ENCODE data around the gene SV2B.

Gene SV2B

DNA sequence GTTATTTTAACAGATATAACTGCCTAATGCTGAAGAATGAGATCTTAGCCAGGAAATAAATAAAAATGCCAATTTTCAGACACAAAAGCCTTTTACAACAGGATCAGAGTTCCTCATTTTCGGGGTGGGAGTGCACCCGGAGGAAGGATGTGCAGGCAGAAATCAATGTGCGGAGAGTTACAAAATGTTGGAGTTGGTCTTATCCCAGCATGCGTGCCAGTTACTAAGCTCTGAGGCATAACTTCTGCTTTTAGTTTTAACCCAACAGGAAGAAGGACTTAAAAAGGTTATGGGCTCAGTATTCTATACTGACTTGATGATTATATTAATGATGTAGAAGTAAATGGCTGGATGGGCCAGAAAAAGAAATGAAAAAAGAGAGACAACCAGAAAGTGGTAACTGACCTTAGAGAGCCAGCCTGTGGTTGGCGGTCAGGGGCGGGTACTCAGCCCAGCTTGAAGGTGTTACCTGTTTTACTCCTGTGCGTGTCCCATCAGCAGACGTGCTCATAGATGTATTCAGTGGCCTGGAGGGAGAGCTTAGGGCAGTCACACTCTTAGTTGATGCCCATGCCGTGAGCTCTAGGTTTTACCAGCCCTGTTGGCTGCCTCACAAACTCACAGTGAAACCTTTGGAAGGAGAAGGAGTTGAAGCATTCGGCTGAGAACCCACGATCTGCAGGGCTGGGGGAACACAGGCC lies 164.7 kb downstream of the SV2B start:
- no peak for TF ChIP-seq CTCF (IDR thresholded peaks at IDR 0.05; ENCODE audit: low read depth, low read length)
- H3K4me3 ChIP-seq (ENCODE audit: low read depth, low read length) = no peak overlapping the region

- H3K4me3 ChIP-seq (ENCODE audit: low read depth, low read length) = no peak overlapping the region
- no peak for TF ChIP-seq CTCF (IDR thresholded peaks at IDR 0.05; ENCODE audit: low read depth, low read length)
Measured at GRCh38 chr15:91265416-91265940, 165.4 kb downstream of the SV2B start.

DNA sequence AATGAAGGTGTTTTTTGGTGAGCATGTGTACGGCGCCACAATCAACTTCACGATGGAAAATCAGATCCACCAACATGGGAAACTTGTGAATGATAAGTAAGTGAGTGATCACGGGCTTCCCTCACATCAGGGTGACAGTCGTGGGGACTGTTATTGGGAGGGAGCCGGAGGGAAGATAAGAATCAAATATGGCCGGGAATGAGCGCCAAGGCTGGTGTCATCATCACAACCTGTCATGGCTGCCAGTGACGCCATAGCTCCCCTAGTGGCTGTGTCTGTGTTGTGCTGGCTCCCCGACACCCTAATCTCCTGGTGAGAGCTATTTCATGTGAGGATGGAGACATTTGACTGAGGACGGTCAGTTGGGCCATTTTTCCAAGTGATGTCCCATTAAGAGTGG lies 168.5 kb downstream of the SV2B start:
- no peak overlapping the region for H3K4me3 ChIP-seq (ENCODE audit: low read depth, low read length)
- peak; percentile 12; the same call in 1 of the 2 replicates for TF ChIP-seq CTCF (IDR thresholded peaks at IDR 0.05; ENCODE audit: low read depth, low read length)

DNA sequence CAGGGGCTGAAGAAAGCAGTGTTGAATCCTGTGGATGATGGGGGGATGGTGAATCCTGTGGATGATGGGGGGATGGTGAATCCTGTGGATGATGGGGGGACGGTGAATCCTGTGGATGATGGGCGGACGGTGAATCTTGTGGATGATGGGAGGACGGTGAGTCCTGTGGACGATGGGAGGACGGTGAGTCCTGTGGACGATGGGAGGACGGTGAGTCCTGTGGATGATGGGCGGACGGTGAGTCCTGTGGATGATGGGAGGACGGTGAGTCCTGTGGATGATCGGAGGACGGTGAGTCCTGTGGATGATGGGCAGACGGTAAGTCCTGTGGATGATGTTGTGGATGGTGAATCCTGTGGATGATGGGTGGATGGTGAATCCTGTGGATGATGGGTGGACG lies 170.7 kb downstream of the SV2B start:
- no peak for TF ChIP-seq CTCF (IDR thresholded peaks at IDR 0.05; ENCODE audit: low read depth, low read length)
- H3K4me3 ChIP-seq (ENCODE audit: low read depth, low read length) = no peak overlapping the region

DNA sequence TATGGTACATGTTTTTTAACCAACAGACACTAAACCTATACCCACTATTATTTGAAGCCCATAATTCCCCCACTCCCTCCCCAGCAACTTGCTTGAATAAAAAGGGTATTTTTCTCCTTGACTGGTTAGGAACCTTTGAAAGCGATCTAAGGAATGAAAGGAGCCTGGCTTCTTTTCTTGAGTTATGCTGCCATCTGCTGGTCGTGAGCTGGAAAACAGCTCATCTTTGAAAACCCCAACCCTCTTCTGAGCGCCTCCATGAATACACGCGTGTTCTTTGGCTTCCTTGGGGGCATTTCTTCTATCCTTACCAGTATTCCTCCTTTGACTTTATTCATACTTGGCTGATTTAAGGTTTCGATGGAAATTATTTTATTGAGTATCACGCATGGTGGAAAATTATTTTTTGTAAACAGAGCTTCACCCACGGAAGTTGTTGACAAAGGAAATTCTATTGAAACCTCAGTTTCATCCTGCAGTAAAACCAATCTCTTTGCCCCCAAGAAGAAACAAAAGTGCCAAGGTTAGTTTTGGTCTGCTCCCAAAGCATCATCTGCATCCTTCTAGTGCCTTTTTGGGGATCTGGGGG lies 171.6 kb downstream of the SV2B start:
- TF ChIP-seq CTCF (IDR thresholded peaks at IDR 0.05; ENCODE audit: low read depth, low read length) = peak; percentile 59
- no peak overlapping the region for H3K4me3 ChIP-seq (ENCODE audit: low read depth, low read length)

GRCh38 chr15:91275844-91276243 lies 175.8 kb downstream of the SV2B start:
- no peak for TF ChIP-seq CTCF (IDR thresholded peaks at IDR 0.05; ENCODE audit: low read depth, low read length)
- no peak overlapping the region for H3K4me3 ChIP-seq (ENCODE audit: low read depth, low read length)

DNA sequence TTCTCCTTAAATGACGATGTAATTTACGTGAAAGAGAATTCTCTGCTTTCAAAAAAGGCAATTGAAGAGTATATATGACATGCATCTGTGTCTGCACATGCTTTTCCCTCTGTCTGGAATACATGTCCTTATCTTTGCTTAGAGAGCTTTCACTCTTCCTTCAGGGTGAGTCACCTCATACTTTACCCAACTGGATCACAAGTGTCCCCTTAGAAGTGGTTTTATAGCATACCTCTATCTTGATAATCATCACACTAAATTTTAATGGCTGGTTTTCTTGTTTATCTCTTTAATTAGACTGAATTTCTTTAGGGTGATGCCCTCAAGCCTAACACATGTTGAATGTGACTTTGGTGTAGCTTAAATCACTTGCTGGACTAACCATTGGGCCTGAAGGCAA lies 178.9 kb downstream of the SV2B start:
- H3K4me3 ChIP-seq (ENCODE audit: low read depth, low read length) = no peak overlapping the region
- no peak for TF ChIP-seq CTCF (IDR thresholded peaks at IDR 0.05; ENCODE audit: low read depth, low read length)

Data from WI38 (cell line).